Measurements from ENCODE around the gene PAGE4.

Gene PAGE4

DNA sequence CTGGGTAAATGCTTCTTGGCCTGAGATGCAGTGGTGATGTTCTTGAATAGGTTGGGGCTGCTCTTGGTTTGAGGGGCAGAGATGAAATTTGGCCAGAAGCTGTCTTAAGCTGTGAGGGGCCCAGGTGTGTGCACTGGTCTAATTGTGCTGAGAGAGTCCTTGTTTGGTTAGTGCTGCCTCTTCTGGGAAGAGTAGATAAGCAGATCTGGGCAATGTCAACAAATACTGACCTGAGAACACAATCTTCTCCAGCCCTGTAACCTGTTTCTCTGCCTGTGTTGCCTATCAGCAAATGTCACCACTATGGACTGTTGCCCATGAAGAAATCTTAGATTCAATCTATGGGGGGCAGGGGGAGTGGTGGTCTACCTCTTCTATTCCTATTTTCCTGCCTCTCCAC is 33.0 kb downstream of the PAGE4 start:
- Histone ChIP-seq H3K27ac (no peak overlapping the region), H3K4me3 (no peak overlapping the region)
- TF ChIP-seq, protein P1, sequence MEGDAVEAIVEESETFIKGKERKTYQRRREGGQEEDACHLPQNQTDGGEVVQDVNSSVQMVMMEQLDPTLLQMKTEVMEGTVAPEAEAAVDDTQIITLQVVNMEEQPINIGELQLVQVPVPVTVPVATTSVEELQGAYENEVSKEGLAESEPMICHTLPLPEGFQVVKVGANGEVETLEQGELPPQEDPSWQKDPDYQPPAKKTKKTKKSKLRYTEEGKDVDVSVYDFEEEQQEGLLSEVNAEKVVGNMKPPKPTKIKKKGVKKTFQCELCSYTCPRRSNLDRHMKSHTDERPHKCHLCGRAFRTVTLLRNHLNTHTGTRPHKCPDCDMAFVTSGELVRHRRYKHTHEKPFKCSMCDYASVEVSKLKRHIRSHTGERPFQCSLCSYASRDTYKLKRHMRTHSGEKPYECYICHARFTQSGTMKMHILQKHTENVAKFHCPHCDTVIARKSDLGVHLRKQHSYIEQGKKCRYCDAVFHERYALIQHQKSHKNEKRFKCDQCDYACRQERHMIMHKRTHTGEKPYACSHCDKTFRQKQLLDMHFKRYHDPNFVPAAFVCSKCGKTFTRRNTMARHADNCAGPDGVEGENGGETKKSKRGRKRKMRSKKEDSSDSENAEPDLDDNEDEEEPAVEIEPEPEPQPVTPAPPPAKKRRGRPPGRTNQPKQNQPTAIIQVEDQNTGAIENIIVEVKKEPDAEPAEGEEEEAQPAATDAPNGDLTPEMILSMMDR (IDR thresholded peaks at IDR 0.05) = no peak

DNA sequence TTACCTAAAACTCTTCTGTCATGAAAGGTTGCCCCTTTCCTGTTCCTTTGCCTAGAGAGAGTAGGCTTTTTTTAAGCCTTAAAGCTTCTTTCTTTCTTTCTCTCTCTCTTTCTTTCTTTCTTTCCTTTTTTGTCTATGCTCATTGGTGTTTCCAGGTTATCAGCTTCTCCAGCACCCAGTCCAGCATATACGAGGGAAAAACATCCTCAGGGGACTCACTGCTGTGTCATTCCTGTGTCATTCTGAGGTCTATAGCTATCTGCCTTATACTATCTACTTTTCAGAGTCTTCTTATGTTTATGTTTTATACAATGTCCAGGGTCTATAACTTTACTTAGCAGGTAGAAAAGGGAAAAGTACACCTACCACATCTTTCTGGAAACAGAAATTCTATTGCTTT is 39.6 kb downstream of the PAGE4 start:
- H3K27ac ChIP-seq = no peak overlapping the region
- no peak for DNase-seq (ENCODE audit: low spot score)
- TF ChIP-seq, protein P1 (IDR thresholded peaks at IDR 0.05) = no peak
- no peak overlapping the region for H3K4me3 ChIP-seq

More for the DNA sequence above, 33.0 kb downstream of the PAGE4 start:
- DNase-seq (ENCODE audit: low spot score) = no peak

DNA sequence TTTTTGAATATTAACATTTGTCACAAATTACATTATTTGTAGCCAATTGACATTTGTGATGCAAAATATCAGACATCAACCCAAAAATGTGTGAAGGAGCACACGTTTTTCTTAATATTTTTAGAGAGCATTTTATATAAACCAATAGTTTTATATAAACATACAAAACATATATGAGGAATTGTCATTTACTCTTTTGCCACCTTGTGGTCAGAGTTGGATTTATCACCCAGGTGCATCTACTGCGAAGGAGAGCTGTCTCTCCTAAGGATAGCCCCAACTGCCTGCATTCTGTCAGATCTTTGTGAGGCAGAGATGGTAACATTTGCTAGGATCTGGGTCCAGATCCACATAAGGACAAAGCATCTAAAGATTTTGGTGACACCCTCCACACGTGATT is 47.6 kb downstream of the PAGE4 start:
- Histone ChIP-seq H3K4me3 (no peak overlapping the region), H3K27ac (peak overlapping the region in 1 of 2 donors; percentile 5)
- DNase-seq (ENCODE audit: low spot score) = no peak
- TF ChIP-seq, protein P1 (IDR thresholded peaks at IDR 0.05) = no peak

DNA sequence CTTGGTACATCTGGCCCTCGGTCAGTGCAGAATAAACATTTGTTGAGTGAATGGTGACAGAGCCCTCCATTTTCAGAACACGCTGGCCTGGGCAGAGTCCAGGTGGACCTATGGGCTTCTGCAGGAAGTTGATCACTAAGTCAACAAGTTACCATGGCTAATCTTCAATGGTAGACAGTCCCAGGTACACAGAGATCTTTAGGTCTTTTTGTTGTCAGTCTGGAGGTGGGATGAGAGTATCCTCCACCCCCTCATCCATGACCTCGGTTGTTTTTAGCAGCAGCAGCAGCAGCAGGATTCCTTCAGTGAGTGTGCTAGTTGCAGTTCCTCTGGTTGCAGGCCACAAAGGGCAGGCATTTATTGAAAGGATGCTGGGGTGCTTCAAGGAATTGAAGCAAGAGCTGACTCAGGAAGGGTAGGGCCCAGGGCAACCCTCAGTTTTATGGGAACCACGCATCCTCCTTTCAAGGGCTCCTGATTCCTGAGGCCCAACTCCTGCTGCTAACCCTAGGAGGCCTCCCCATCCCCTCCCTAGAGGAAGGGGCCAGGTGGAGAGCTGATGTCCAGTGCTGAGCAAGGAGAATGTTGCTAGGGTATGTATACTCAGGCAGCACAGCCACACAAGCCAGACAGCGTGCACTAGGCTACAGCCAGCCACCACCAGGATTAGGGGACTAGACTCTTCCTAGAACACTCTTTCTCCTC is 48.4 kb downstream of the PAGE4 start:
- DNase-seq (ENCODE audit: low spot score) = no peak
- Histone ChIP-seq H3K27ac (peak overlapping the region; percentile 79 to 92), H3K4me3 (peak overlapping the region; percentile 79)
- TF ChIP-seq, protein P1 (IDR thresholded peaks at IDR 0.05) = no peak

DNA sequence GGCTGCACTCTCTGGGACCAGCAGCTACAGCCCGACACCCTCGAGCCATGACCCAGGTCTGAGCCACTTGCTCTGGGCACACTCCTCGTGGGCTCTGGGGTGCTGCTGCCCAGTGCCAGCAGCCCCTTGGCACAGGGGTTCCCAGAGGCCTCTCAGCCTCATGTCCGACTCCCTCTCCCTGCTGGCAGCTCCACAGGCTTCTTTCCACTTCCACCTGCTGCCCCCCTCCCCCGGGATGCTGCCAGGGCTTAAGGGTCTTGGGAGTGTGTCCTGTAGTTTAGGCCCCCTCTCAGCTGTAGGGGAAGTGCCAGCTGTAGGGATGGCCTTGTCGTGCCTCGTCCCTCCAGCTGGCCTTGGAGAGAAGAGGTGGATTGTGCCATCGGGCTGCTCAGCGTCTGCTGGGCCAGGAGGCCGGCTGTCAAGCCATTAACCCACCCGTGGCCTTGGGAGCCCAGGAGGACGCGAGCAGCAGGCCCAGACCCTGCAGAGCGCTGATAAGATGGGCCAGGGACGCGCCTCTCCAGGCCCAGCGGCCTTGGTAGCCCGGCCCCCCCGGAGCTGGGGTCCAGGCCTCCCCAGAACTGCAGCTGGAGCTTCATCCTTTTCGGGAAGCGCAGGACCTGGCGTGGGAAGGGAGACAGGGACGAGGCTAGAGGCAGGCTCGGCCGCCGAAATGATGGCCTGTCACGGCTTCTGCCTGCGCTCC is 49.2 kb downstream of the PAGE4 start:
- Histone ChIP-seq H3K4me3 (peak overlapping the region; percentile 79), H3K27ac (peak overlapping the region; percentile 79 to 92)
- TF ChIP-seq, protein P1 (IDR thresholded peaks at IDR 0.05) = no peak
- no peak for DNase-seq (ENCODE audit: low spot score)

DNA sequence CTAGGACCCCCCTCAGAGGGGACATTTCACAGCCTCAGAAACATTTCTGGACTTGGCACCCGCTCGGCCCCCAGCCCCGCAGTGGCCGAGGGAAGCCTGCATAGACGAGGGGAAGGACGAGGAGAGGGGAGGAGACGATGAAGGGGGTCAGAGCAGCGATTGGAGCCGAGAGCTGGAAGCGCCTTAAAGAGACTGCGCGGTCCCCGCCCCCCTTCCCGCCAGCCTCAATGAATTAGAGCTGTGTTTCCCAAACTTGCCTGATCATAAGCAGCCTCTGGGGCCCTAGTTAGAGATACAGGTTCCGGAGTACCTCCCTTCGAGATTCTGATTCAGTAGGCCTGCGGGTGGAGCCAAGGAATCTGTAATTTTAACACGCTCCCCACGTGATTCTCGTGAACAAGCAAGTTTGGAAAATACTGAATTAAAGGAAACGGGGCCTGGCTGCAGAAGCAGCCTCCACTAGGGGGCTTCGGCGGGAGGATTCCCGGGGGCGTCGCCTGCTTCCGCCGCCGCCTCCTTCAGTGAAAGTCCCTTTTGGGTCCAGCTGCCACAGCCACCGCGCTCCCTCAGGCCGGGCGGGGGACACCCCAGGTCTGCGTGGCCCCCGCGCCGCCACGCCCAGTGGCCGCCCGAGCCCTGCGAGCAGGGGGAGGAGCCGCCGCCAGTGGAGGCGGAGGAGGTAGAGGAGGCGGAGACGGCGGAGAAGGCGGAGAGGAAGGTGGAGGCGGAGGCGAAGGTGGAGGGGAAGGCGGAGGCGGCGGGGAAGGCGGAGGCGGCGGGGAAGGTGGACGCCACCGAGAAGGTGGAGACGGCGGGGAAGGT is 49.9 kb downstream of the PAGE4 start, which contains the start of gene USP27X:
USP27X (plus strand) TSS at position 651 of the 822 bp plus-strand sequence. CDS start 824 bp downstream, outside the sequence.
- TF ChIP-seq, protein P1 (IDR thresholded peaks at IDR 0.05) = peak; percentile 26
- H3K4me3 ChIP-seq = peak within 1 kb of the TSS; percentile 79
- peak within 1 kb of the TSS; percentile 79 to 92 for H3K27ac ChIP-seq
- DNase-seq (ENCODE audit: low spot score) = peak; percentile 85
